Esophagus squamous epithelium (tissue), 4 donors: Measurements from ENCODE around the gene GALNTL6.

ENCODE experiments used
- CTCF ChIP-seq, 6 experiments: fragments of 450-650 bp in 4 of 6; fragments of 200-600 bp in 2 of 6; sonication (generic) in 2 of 6; IDR thresholded peaks; one replicate each; pipeline ENCODE4 v1.5.1; 2016 to 2019; ENCODE audit warnings: antibody characterized with exemption in 6 of 6, mild to moderate bottlenecking in 4 of 6, moderate library complexity in 4 of 6
- POLR2A ChIP-seq, 4 donors: fragments of 450-650 bp; IDR thresholded peaks; one replicate each; pipeline ENCODE4 v1.6.1; 2017; ENCODE audit warnings: antibody characterized with exemption in 4 of 4, mild to moderate bottlenecking in 4 of 4, moderate library complexity in 3 of 4

GRCh38 chr4:172352356-172352755 lies 539.2 kb downstream of the GALNTL6 start:
- TF ChIP-seq CTCF (IDR thresholded peaks at IDR 0.05) (no peak), POLR2A (IDR thresholded peaks at IDR 0.05) (no peak)
